HG02642 (cell line): ENCODE results near the gene HHIP.
"Not testable (repeated sequence)": the region's sequence is repeated elsewhere in the genome, so short reads cannot be mapped to it uniquely, and the experiment has no call there.

Experiments
- ATAC-seq: cut with Tn5 transposase; IDR thresholded peaks from one replicate; pipeline ENCODE4 v1.9.1; 2021; ENCODE audit warnings: mild to moderate bottlenecking; ENCODE audit not compliant: unreplicated experiment, poor library complexity

HHIP gene

GRCh38 chr4:144748814-144749555, 103.0 kb downstream of the HHIP start:
- no peak for ATAC-seq

GRCh38 chr4:144750348-144750747, 104.4 kb downstream of the HHIP start:
- ATAC-seq = no peak

GRCh38 chr4:144754562-144755410, 108.8 kb downstream of the HHIP start:
- ATAC-seq = no peak

- ATAC-seq = no peak
These were observed 112.0 kb downstream of the HHIP start for GRCh38 chr4:144757969-144758368.

- ATAC-seq = not testable (repeated sequence)
These were observed 122.9 kb downstream of the HHIP start for GRCh38 chr4:144768809-144769208.

GRCh38 chr4:144778364-144778763, 132.4 kb downstream of the HHIP start:
- ATAC-seq = no peak

GRCh38 chr4:144782345-144782744, 136.4 kb downstream of the HHIP start:
- ATAC-seq = no peak

GRCh38 chr4:144785961-144786360, 140.0 kb downstream of the HHIP start:
- ATAC-seq = no peak

GRCh38 chr4:144787365-144788258, 141.7 kb downstream of the HHIP start:
- peak; percentile 52 for ATAC-seq

GRCh38 chr4:144788469-144788868, 142.5 kb downstream of the HHIP start:
- ATAC-seq = no peak

- not testable (repeated sequence) for ATAC-seq
These were observed 146.0 kb downstream of the HHIP start for GRCh38 chr4:144791933-144792332.
